ENCODE measurements around the gene CDKN1C.

DNA sequence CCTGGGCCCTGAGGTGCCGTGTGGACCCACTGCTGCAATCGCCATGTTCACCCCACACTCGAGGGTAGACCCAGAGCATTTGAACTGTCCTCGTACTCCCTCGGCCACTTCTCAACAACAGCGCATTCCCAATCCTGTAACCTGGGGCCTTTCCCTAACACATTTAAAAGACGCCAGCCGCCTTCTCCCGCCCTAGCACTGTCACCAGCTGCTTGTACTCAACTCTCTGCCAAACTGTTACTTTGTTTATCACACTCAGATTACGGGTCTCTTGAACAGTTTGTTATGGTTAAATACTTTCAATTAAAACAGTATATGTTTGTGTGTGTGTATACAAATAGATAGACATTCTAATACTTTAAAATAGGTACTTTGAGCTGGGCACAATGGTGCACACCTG is 20.7 kb downstream of the CDKN1C start:
- TF ChIP-seq, protein P1, sequence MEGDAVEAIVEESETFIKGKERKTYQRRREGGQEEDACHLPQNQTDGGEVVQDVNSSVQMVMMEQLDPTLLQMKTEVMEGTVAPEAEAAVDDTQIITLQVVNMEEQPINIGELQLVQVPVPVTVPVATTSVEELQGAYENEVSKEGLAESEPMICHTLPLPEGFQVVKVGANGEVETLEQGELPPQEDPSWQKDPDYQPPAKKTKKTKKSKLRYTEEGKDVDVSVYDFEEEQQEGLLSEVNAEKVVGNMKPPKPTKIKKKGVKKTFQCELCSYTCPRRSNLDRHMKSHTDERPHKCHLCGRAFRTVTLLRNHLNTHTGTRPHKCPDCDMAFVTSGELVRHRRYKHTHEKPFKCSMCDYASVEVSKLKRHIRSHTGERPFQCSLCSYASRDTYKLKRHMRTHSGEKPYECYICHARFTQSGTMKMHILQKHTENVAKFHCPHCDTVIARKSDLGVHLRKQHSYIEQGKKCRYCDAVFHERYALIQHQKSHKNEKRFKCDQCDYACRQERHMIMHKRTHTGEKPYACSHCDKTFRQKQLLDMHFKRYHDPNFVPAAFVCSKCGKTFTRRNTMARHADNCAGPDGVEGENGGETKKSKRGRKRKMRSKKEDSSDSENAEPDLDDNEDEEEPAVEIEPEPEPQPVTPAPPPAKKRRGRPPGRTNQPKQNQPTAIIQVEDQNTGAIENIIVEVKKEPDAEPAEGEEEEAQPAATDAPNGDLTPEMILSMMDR (IDR thresholded peaks at IDR 0.05), result no peak
- TF ChIP-seq POLR2A (IDR thresholded peaks at IDR 0.05), result no peak
